Fibroblast of skin of abdomen (primary cell): ENCODE results near the gene IMPA2.
"Not testable (repeated sequence)": the region's sequence is repeated elsewhere in the genome, so short reads cannot be mapped to it uniquely, and the experiment has no call there.

Source experiments
- DNase-seq: peaks from one replicate; pipeline ENCODE4 v3.0.0-alpha.2; 2013

The IMPA2 gene

DNA sequence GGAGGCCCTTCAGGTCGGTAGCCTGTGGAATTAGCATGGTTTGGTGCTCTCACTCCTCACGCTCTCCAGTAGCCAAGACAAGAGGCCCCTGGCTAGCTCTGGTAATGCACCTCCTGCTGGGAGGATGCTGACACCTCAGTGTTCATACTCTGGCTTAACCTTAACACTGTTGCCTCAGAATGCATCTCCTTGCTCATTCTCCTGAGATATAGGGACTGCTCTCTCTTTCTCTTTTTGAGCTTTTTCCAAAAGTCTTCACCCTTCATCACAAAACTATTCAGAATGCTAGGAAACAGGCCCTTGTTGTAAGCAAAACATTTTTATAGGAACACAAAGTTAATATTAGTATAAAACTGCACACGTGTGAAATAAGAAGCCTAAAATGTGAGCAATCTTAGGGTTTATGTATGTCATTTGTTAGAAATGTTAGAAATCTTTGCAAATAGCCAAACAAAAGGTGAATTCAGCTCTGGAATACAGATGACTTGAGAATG is 17.3 kb upstream of the IMPA2 start:
- DNase-seq: peak; percentile 62

DNA sequence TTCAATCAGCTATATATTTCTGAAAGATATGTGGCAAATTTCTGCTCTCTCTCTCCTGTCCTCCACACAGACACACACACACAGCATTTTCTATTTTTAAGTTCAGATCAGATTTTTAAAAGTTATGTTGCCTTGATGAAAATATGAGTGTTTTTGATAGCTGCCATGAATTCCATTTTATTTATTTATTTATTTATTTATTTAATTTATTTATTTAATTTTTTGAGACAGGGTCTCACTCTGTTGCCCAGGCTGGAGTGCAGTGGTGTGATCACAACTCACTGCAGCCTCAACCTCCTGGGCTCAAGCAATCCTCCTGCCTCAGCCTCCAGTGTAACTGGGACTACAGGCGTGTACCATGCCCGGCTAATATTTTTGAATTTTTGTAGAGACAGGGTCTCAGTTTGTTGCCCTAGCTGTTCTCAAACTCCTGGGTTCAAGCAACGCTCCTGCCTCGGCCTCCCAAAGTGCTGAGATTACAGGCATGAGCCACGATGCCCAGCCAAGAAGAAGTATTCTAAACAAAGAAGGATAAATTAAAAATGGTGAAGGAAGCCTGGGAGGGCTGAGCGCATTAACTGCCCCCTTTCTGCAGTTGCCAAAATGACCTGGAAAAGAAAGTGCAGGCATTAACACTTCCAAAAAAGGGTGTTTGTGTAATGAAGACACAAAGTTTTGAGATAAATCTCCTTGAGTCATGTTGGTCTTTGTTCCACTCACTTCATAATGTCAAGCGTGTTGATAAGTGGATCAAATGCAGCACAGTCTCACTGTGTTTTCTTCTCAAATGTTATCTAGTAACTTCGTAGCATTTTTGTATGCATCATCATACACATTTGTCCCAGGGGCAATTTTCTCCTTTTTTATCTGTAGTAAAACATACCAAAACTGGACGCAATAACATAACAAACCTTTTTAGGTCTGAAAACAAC is 11.1 kb upstream of the IMPA2 start:
- no peak for DNase-seq

DNA sequence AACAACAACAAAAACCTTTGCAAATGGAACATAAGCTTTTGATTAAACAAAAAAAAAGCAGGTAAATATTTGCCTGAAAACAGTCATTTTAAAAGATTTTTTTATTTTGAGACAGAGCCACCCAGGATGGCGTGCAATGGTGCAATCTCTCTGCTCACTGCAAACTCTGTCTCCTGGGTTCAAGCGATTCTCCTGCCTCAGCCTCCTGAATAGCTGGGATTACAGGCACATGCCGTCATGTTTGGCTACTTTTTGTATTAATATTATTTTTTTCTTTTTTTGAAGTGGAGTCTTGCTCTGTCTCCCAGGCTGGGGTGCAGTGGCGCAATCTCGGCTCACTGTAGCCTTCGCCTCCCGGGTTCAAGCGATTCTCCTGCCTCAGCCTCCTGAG is 10.5 kb upstream of the IMPA2 start:
- not testable (repeated sequence) for DNase-seq

DNA sequence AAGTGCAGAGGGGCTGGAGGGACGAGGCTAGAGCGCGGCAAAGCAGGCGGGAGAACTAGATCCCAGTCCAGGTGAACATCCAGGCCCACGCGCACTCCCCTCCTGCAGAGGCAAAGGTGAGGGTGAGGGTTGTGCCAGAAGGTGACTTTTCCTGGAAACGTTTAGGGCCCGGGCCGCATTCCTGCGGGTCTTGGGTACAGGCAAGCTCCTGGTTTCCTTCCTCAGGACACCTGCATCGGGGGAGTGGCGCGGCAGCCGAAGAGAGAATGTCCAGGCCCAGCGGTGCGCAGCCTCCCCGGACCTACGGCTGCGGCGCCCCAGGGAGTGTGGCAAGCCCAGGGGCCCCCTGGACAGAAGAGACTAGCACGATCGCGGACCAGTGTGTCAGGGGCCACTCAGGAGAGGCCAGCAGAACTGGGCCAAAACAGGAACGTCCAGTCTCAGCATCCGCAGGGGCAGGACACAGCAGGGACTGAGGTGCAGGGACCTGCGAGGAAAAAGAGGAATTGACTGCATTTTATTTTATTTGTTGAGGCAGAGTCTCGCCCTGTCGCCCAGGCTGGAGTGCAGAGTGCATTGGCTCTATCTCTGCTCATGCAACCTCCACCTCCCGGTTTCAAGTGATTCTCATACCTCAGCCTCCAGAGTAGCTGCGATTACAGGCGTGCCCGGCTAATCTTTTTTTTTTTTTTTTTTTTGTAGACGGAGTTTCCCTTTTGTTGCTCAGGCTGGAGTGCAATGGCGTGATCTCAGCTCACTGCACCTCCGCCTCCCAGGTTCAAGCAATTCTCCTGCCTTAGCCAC is 8.7 kb upstream of the IMPA2 start:
- DNase-seq: no peak

DNA sequence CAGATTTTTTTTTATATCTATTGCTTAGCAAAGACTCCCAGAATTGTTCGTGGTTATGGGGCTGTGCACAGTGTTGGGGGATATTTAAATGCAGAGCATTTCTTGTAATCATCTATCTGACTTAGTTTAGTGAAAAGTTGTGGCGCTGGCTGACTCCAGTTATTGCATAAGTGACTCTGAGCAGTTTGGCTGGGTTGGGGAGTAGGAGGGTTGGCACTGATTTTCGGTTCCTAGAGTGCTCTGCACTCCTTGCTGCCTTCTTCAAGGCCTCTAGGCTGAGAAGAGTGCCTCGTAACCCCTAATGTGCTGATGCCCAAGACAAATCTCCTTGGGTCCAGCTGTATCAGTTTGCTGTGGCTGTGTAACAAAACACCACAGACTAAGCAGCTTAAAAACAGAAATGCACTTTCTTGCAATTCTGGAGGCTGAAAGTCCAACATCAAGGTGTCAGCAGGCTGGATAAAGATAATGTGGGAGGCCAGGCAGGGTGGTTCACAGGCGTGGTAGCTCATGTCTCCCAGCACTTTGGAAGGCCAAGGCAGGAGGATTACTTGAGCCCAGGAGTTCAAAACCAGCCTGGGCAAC is 6.5 kb upstream of the IMPA2 start:
- DNase-seq: no peak

DNA sequence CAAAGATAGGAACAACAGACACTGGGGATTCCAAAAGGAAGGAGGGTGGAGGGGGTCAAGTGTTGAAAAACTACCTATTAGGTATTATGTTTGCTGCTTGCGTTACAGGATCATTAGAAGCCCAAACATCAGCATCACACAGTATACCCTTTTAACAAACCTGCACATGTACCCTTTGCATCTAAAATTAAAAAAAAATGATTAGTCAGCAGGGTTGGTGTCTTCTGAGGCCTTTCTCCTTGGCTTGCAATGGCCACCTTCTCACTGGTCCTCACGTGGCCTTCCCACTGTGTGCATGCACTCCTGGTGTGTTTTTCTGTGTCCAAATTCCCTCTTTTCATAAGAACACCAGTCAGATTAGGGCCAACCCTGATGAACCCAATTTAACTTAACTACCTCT is 5.6 kb upstream of the IMPA2 start:
- DNase-seq: no peak

DNA sequence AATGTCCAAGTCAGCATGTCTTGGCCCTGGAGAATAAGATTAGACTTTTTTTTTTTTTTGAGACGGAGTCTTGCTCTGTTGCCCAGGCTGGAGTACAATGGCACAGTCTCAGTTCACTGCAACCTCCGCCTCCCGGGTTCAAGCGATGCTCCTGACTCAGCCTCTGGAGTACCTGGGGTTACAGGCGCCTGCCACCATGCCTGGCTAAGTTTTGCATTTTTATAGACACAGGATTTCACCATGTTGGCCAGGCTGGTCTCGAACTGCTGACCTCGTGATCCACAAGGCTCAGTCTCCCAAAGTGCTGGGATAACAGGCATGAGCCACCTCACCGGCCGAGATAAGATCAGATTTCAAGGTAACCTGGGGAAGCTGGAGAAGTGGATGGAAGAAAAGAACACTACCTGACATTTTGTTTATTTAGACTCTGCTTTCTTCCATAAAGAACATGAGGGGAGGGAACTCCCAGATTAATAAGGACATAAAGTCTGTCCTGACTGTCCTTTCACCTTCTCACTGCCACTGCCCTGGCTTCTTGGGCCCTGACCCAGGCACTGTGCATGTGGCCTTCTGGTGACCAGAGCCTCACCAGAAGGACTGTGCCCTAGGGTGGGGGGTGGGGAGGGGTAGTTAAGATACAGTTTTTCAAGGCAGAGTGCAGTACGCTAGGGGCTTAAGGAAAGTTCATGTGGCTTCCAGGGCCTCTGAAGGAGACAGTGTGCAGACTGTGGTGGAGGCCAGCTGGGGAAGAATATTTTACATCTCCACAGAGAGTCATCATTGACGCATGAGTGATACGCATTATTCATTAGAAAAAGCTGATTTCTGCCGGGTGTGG is 4.8 kb upstream of the IMPA2 start:
- DNase-seq: peak; percentile 92

DNA sequence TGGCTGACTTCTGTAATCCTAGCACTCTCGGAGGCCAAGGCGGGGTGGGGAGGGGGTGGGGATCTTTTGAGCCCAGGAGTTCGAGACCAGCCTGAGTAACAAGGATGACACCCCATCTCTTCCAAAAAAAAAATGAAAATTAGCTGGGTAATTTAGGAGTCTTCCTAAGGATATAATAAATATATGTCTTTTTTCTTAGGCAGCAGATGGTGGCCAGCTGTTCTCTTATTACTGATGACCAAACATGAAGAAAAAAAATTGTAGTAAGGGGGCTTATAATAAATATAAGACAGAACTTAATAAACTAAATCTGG is 4.2 kb upstream of the IMPA2 start:
- no peak for DNase-seq

DNA sequence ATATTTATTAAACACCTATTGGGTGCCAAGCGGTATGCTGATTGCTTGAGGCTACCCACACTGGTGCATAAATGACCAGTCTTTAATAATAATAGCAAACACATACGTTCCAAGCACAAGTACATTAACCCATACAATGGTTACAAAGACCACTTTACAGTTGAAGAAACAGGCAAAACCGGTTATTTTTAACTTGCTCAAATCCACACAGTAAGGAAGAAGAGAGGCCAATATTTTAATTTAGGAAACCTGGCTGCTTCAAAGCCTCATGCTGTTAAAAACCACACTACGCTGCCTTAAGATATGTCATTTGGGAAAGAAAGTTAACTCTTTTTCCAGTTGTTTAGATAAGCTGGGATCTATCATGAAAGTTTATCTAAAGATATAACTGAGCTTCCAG is 2.4 kb upstream of the IMPA2 start:
- no peak for DNase-seq

DNA sequence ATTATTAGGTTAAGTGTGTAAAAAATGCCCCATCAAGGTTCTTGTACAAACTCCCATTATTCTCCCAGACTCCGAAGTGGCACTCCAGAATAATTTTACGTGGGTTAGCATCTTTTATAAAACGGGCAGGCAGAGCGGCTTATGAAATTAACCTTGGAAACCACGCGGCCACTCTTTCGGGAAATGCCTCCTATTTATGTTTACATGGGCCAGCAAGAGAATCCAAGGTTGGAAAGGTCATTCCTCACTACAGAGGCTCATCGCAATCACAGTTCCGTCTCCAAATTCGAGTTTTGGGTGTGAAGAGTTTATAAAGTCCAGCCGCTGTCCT is 1.2 kb upstream of the IMPA2 start:
- no peak for DNase-seq

DNA sequence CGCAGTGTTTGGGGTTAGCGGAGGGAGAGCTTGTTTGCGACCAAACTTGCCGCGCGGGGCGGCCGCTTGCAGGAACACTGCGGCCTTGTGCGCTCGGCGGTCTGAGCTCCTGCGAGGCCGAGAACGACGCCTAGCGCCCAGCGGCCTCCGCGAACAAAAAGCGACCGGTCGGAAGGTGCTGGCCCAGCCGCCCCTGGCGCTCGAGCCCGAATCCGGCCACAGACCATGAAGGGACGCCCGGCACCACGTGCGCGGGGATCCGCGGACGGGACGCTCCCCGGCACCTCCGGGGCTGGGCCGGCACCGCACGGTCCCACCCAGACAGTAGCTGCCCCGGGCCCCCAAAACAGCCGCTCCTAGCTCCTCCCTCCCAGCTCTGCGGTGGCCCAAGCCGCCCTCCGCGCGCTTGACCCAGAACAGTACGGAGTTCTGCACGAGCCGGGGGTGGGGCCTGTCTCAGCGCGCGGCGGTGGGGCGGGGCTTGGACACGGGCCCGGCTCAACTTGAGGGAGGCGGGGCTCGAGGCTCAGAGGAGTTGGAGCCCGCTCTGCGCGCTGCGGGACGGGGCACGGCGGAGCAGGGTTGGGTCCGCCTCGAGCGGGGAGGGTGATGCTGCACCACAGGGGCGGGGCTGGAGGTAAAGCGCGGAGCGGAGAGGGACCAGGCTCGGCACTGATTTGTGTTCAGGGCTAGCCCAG is 664 bp upstream of the IMPA2 start:
- peak; percentile 99 for DNase-seq

DNA sequence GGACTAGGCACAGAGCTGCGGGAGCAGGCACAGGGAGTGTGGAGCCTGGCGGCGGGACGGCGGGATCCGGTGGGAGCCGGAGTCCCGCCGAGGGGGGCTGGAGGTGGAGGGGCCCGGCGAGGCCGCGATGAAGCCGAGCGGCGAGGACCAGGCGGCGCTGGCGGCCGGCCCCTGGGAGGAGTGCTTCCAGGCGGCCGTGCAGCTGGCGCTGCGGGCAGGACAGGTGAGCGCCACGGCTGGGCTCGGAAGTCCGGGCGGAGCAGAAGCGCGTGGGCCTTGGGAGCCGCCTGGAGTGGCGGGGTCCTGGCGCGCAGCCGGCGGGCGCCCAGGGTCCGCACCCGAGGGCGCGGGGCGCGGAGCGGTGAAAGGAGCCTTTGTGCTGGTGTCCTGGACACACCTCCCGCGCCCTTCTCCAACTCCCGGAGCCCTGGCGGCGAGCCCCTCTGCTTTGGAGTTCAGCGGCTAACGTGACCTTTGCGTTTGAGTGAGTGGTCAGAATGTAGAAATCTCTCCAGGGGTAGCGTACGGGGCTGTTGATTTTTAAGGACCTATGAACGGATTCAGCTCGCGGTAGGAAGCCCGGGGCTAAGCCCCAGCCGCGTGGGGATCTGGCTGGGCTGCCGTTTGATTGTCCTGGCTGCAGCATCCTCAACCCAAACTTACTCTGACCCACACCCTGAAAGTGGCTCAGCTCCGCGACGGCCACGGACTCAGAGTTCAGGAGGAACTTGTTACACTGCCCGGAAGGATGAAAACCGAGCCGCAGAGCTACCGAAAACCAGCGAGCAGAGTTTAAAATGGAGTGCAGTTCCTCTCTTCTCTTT is 448 bp downstream of the IMPA2 start:
- peak; percentile 7 for DNase-seq

DNA sequence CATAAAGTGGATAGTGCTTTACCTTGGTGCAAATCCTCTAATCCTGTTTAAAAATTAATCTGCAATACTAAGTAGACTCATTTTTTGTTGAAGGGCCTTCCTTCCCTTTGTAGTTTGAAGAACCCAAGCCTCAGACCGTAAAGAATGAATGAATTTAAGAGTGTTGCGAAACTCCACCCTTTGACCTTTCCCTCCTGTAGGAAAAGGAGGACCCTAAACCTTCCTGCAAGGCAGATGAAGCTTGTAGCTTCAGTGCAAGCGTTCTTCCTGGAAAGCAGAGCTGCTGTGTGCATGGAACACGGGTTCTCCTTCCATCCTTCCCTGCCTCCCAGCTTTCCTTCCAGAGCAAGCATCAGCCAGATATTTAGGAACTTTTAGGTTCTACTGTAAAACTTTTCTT is 1.7 kb downstream of the IMPA2 start:
- DNase-seq: no peak

DNA sequence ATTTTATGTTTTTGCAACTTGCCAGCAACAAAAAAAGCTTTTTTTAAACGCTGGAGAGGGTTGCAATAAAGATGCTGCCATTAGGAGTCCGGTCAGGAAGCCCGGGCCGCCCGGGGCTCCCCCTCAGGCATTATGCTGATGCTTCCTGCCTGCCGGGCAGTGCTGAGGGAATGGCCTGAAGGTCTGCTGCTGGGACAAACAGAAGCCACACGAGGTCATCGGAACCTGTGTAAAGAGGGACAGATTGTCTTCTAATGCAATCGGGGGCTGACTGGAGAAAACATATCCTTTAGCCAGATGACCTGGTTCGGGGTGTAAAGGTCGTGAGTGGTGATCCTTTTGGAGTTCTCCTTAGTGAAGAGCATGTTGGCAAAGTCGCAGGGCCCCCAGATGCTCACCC is 2.3 kb downstream of the IMPA2 start:
- no peak for DNase-seq

DNA sequence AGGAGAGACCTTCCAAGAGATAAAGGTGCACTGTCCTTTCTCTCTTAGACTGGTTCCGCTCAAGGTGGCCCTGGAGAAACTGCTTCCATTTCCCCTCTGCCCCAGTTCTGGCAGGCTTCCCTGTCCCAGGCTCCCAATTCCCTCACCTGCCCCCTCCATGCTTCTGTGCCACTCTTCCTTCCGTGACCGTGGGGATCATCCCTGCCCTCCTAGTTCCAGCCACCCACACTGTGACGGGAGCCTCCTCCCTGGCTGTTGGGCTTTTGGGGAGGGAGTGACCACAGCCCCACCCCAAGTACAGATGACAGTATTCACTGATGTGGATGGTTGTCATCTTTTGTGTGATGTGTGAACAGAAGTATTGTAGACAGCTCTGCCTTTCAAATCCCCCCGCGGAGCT is 2.8 kb downstream of the IMPA2 start:
- DNase-seq: no peak

DNA sequence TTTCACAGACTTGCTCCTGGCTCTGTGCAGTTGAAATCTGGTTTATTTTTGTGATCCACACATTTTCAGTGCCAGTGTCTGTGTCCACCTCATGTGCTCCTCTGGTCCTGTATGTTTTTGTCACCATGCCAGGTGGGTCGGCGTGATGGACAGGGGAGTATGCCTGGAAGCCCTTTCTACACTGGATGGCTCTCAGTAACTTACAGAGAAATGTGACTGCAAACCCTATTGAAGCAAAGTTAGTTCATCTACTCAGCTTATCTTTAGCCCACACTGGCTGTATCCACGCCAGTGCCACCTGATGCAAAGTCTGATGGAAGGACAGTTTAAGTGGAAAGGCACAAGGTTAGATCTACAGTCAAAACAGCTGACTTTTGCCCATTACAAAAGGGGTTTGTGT is 4.3 kb downstream of the IMPA2 start:
- DNase-seq: no peak

DNA sequence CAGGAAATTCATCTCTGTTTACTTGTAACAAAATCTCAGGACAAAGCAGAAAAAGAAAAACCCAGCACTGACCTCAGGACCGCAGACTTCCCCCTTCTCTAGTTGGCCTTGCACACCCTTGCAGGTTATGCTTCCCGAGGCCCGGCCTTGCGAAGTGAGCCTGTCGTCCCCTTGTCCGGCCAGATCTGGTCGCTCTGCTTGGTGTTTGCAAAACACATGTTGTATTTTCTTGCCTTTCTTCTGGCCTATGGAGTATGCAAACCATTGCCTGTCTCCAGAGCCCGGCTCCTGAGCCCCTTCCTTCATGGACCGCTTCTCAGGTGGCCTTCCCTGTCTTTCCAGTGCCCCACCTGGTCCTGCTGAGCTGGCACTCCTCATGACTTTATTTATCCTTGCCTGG is 4.8 kb downstream of the IMPA2 start:
- DNase-seq: no peak

DNA sequence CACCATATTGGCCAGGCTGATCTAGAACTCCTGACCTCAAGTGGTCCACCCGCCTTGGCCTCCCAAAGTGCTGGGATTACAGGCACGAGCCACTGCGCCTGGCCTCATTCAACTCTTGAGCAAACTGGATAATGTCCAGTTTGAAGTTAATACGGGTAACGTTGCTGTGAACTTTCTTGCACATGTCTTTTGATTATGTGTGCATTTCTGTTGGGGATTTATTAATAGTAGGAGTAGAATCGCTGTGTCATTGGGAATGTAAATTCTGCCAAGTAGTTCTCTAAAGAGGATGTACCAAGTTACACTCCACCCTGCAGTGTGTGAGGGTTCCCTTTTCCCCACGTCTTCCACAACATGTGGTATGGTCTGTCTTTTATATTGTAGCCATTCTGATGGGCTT is 6.2 kb downstream of the IMPA2 start:
- peak; percentile 13 for DNase-seq

DNA sequence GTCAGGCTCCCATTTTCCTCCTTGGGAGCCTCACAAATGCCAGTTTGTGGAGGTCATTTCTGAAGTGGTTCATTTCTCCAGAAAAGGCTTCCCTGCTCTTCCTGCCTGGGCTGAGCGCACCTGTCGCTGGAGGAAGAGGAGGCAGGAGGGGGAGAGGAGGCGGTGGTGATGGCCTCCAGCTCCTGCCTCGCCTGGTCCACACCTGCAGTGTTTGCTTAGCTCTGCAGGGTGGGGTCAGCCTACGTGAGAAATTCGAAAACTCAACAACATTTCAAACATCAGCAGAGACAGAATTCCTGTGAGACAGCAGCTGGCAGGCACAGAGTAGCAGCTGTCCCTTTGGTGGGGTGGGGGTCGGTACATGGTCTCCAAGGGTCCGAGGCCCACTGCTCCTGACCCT is 7.9 kb downstream of the IMPA2 start:
- DNase-seq: no peak

DNA sequence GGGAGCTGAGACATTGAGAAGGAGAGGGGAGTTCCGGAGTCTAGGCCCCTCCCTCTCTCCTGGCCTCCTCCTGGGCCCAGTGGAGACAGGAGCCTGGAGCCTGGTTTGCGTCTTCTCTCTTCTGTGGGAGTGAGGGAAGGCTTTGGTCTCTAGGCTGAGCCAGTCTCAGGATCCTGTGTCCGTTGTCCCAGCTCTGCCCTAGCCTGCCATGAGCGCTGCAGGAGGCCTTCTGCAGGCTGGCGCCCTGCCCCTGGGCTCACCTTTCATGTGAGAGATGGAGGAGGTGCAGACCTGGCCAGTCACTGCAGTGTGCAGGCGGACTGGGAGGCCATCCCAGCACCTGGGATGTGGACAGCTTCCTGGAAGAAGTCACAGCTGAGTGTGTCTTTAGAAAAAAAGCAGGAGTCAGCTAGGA is 8.7 kb downstream of the IMPA2 start:
- DNase-seq: no peak

DNA sequence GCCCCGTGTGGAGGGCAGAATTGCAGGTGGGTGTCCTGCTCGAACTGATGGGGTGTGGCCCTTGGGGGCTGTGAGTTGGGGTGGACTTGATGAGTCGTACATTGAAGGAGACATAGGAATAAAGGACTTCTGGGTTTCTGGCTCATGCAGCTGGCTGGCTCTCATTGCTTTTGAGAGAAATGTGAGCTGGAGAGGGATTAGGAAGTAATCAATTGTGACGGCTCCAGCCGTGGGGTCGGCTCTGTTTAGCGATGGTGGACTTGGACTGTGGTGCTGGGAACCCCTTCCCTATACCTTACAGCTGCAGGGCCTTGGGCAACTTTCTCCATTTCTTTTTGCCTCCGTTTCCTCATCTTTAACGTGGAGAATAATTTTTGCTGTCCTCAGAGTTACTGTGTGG is 9.2 kb downstream of the IMPA2 start:
- DNase-seq: no peak
